DMS 273 (cell line): Measurements from ENCODE around the gene PRH2.

Experiments used
- DNase-seq: peaks from one replicate; lab custom pipeline; 2025; ENCODE audit not compliant: unreplicated experiment; lab: John Stamatoyannopoulos, UW

PRH2 gene

DNA sequence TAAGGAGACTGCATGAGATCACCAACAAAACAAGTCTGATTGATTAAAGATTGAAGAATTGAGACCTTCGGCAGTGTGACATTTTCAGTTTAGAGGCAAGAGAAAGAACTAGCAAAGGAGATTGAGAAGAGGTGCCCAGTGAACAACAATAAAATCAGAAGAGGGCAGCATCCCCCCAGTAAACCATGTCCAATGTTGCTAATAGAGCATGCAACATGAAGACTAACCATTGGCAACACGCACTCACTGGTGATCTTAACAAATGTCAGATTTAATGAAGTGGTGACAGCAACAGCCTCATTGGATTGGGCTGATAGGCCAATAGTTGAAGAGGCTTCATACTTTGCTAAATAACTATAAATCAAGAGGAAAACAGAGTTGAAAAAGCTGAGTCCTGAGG lies 30.8 kb downstream of the PRH2 start:
- no peak for DNase-seq

- DNase-seq, result no peak
Observed at GRCh38 chr12:10960211-10960610, 31.2 kb downstream of the PRH2 start.

DNA sequence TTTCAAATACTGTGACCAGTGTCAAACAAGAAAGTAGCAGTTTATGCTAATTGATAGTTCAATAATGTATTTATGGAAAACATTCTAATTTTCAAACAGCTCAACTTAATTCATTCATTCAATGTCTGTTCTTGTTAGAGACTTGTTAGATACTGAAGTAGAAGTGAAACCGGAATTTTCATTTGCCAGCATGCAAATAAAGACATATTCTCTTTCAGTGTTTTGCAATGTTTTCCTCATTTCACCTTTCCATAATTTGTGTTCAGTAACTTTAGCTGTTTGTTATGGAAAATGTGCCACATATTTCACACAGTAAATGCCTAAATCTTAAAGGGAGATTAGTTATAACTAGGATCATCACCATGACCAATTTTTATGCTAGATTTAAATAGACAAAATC lies 36.4 kb downstream of the PRH2 start:
- DNase-seq, result no peak

DNA sequence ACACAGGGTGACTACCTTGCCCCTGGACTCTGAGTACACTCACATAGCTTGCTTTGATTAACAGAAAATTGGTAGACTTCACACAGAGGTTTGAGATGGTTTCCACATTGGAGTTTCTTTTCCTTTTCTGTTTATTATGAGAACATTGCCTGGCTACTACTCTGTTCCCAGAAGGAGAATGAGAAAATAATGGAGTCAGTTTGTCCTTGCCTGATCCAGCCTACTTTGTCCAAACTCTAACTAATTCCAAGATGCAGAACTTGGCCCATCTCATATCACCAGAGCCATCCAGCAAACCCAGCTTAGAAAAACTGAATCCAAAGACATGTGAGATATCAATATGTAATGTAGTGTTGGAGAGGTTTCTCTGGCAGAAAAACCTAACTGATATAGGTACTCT lies 37.3 kb downstream of the PRH2 start:
- DNase-seq, result no peak

DNA sequence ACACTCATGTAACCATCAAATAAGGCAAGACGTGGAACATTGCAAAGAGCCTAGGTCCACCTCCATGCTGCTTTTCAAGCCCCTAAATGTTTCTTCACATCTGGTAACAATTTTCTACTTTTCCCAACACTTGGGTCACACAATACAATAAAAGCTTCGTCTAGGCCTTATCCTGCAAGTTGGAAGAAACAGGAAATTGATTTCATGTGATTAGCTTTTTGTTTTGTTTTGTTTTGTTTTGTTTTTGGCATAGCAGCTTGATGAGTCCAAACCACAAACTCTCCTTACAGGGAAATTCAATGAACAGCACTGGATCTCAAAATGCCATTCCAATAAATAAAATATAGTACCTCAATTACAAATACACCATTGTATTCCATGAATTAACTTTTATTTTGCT lies 38.4 kb downstream of the PRH2 start:
- DNase-seq, result no peak

DNA sequence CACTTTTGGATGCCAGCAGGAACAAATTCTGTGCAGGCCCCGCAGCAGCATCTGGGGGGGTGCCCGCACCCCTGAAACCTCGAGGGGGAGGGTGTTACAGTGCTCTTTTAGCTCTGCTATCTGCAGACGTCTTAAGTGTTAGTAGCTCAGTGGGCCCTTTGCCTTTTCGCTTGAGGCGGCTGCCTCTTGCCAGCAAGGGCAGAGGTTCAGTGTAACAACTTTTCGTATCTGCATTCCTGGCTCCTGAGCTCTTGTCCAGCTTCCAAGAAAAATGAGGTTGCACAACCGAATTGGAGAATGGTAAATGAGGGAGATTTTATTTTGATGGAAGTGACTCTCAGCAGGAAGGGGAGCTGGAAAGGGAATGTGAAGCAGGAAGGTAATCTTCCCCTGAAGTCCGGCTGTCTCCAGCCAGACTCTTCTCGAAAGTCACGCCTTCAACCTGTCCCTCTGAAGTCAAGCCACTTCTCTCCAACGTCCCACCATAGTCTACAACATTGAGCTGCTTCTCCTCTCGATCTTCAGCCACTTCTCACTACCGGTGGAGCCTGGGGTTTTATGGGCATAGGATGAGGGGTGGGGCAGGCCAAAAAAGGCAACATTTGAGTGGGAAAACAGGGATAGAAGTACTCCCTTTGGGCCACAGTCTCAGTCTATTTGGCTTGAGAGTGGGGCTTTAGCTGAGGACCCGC lies 39.9 kb downstream of the PRH2 start:
- no peak for DNase-seq

GRCh38 chr12:10974965-10975364 lies 45.9 kb downstream of the PRH2 start:
- no peak for DNase-seq

DNA sequence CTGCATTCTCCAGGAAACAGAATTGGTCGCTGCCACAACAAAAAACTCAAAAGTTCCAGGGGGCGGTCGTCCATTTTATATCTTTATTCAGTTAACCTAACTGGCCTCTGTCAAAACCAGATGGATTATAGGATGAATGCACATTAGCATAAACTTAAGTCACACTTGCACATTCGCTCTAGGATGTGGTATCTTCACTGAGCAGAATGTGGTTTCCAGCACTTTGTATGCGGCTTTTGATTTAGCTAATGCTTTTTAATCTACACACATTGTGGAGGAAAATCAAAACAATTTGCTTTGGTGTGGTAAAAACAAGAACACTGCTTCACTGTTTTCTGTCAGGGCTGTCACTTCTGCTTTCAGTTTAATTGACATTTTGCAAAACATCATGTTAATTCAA lies 53.2 kb downstream of the PRH2 start:
- no peak for DNase-seq
